HEK293 (cell line): ENCODE measurements around the gene FOXJ2.

ENCODE experiments used
- CTCF ChIP-seq: fragments of 450-650 bp; formaldehyde crosslinking; IDR thresholded peaks from 2 replicates; pipeline ENCODE4 v1.5.1; 2016; ENCODE audit warnings: missing biosample characterization, missing genetic modification characterization
- ZNF501 ChIP-seq: fragments of 450-650 bp; formaldehyde crosslinking; IDR thresholded peaks from 2 replicates; pipeline ENCODE4 v1.5.1; 2016; ENCODE audit warnings: missing biosample characterization, missing genetic modification characterization
- ZNF513 ChIP-seq: fragments of 450-650 bp; IDR thresholded peaks from 2 replicates; pipeline ENCODE4 v1.5.1; 2018; ENCODE audit warnings: missing biosample characterization, missing genetic modification characterization

GRCh38 chr12:8027856-8028255 is 4.7 kb upstream of the FOXJ2 start:
- no peak for TF ChIP-seq CTCF (tag by site-specific recombination)
- TF ChIP-seq ZNF501 (tag by site-specific recombination): no peak
- no peak for TF ChIP-seq ZNF513 (tag by site-specific recombination)
